Transverse colon (tissue), 4 donors: ENCODE measurements around the gene PTPRQ. TPM values are rescaled to one million over a fixed set of nuclear protein-coding genes. Genes with fewer than 3 reads are reported as not detected.

Experiments used
- DNase-seq: peaks from one replicate; pipeline ENCODE4 v3.0.0-alpha.2; 2019
- H3K27ac ChIP-seq, 4 donors: fragments of 200-600 bp; sonication (generic); 2 replicates each; pipeline ENCODE4 v1.5.1; 2016 to 2018; ENCODE audit warnings: inconsistent platforms in 4 of 4
- H3K27me3 ChIP-seq: fragments of 200-600 bp; sonication (generic); 2 replicates; pipeline ENCODE4 v1.5.1; 2017; ENCODE audit warnings: inconsistent platforms
- H3K36me3 ChIP-seq, 4 donors: fragments of 200-600 bp; sonication (generic); 2 replicates each; pipeline ENCODE4 v1.5.1; 2017 to 2019; ENCODE audit warnings: inconsistent platforms in 4 of 4
- H3K4me1 ChIP-seq, 4 donors: fragments of 200-600 bp; sonication (generic); 2 replicates each; pipeline ENCODE4 v1.5.1; 2017 to 2020; ENCODE audit warnings: inconsistent platforms in 4 of 4
- H3K4me3 ChIP-seq, 4 donors: fragments of 200-600 bp; sonication (generic); 1 replicate in 1 of 4; 2 replicates in 3 of 4; pipeline versions ENCODE4 v1.5.1 to v1.6.1; 2017 to 2019; ENCODE audit warnings: inconsistent platforms in 4 of 4
- H3K9me3 ChIP-seq, 2 donors: fragments of 200-600 bp; sonication (generic); 2 replicates each; pipeline ENCODE4 v1.5.1; 2017 to 2019; ENCODE audit warnings: inconsistent platforms in 2 of 2
- EP300 ChIP-seq: sonication (generic); formaldehyde crosslinking; IDR thresholded peaks from one replicate; pipeline ENCODE4 v1.6.1; 2017; ENCODE audit warnings: antibody characterized with exemption, low read depth
- POLR2A ChIP-seq: fragments of 450-650 bp; IDR thresholded peaks from one replicate; pipeline ENCODE4 v1.6.1; 2016; ENCODE audit warnings: antibody characterized with exemption, mild to moderate bottlenecking, moderate library complexity
- POLR2AphosphoS5 ChIP-seq, 3 donors: sonication (generic); formaldehyde crosslinking; IDR thresholded peaks; one replicate each; pipeline ENCODE4 v1.6.1; 2016; ENCODE audit warnings: antibody characterized with exemption in 3 of 3
- WGBS, 2 donors: methylation state at CpG; one replicate each; pipeline ENCODE4 v1.1.5; 2018; ENCODE audit warnings: low coverage in 1 of 2; 5-methylcytosine and 5-hydroxymethylcytosine counted together
- in situ Hi-C, 4 donors: fragments of 200-750 bp; cut with MboI; loops; one replicate each; pipeline versions ENCODE4 v1.15.0 to v1.15.1; 2017; ENCODE audit warnings: low sequenced_read_pairs in 3 of 4, low pct_ligation_motif_present in 1 of 4, low pct_unique_long_range_greater_than_20kb in 1 of 4
- intact Hi-C: fragments of 100-400 bp; cut with DNase I; formaldehyde crosslinking; loops from one replicate; pipeline ENCODE4 v1.15.1; 2023; ENCODE audit warnings: low total_unique reads
- total RNA-seq, 4 donors: library from RNA; depleted of rRNA; stranded (reverse); fragments of >200 nt; gene quantifications; one replicate each; pipeline ENCODE4 v1.1.0, GENCODE V29; 2016
- TF ChIP-seq, protein P1 (sequence below), 5 experiments: fragments of 200-600 bp in 3 of 5; fragments of 450-650 bp in 2 of 5; sonication (generic) in 3 of 5; IDR thresholded peaks; 1 replicate in 2 of 5; 2 replicates in 3 of 5; pipeline ENCODE4 v1.5.1; 2016 to 2017; ENCODE audit warnings: antibody characterized with exemption in 5 of 5, inconsistent platforms in 3 of 5, mild to moderate bottlenecking in 2 of 5, moderate library complexity in 1 of 5

The PTPRQ gene
- total RNA-seq, 4 donors from 2014 or later = under 0.01 to 0.16 TPM; not detected in 2

GRCh38 chr12:80708259-80708974 is 264.4 kb downstream of the PTPRQ start:
- WGBS, 2 donors = 27 to 33% methylated on average over 9 to 50 of the region's 50 CpGs
- Histone ChIP-seq H3K9me3 (no peaks in the 10 kb centered on the region), H3K27me3 (peaks cover 51% of the 10 kb centered on the region), H3K4me1 (no peaks in the 10 kb centered on the region), H3K4me3 (no peak overlapping the region), H3K36me3 (no peaks in the 10 kb centered on the region), H3K27ac (no peak overlapping the region)
- TF ChIP-seq POLR2A = no peak
- TF ChIP-seq, protein P1, sequence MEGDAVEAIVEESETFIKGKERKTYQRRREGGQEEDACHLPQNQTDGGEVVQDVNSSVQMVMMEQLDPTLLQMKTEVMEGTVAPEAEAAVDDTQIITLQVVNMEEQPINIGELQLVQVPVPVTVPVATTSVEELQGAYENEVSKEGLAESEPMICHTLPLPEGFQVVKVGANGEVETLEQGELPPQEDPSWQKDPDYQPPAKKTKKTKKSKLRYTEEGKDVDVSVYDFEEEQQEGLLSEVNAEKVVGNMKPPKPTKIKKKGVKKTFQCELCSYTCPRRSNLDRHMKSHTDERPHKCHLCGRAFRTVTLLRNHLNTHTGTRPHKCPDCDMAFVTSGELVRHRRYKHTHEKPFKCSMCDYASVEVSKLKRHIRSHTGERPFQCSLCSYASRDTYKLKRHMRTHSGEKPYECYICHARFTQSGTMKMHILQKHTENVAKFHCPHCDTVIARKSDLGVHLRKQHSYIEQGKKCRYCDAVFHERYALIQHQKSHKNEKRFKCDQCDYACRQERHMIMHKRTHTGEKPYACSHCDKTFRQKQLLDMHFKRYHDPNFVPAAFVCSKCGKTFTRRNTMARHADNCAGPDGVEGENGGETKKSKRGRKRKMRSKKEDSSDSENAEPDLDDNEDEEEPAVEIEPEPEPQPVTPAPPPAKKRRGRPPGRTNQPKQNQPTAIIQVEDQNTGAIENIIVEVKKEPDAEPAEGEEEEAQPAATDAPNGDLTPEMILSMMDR (IDR thresholded peaks at IDR 0.05) = no peak
- no peak for TF ChIP-seq POLR2AphosphoS5 (IDR thresholded peaks at IDR 0.05)
- TF ChIP-seq EP300 = no peak
- intact Hi-C loops (no loop called here), in situ Hi-C loops (no loop called here)
- no peak for DNase-seq

DNA sequence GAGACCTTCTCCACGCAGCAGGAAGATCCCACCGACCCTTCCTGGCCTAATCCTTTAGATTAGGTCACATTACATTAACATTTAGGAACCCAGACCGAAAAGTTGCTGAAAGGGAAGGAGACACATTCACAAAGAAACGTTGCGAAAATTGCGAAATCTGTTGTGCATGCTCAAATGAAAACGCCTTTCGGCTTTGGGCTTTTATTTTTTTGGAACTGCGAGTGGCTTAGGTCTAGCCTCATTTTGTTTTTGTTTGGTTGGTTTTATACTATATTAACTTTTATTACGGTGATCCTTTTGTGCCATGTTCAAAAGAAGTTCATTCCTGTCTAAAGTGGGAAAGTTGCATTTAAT is 264.9 kb downstream of the PTPRQ start:
- no peak for DNase-seq
- Histone ChIP-seq H3K36me3 (no peaks in the 10 kb centered on the region), H3K27me3 (peaks cover 56% of the 10 kb centered on the region), H3K9me3 (no peaks in the 10 kb centered on the region), H3K4me3 (no peak overlapping the region), H3K4me1 (no peaks in the 10 kb centered on the region), H3K27ac (no peak overlapping the region)
- TF ChIP-seq POLR2A (no peak), EP300 (no peak), POLR2AphosphoS5 (IDR thresholded peaks at IDR 0.05) (no peak)
- TF ChIP-seq, protein P1 (IDR thresholded peaks at IDR 0.05) = no peak
- WGBS, 2 donors = 53 to 58% methylated on average over 7 to 10 of the region's 10 CpGs
- intact Hi-C loops = no loop called here
- in situ Hi-C loops = no loop called here

- Histone ChIP-seq H3K4me1 (no peaks in the 10 kb centered on the region), H3K27me3 (peaks cover 67% of the 10 kb centered on the region), H3K27ac (no peak overlapping the region), H3K4me3 (no peak overlapping the region), H3K9me3 (no peaks in the 10 kb centered on the region), H3K36me3 (no peaks in the 10 kb centered on the region)
- no peak for TF ChIP-seq POLR2A
- TF ChIP-seq, protein P1 (IDR thresholded peaks at IDR 0.05) = peak in 2 of 5 experiments; percentile 10 to 18
- no peak for TF ChIP-seq EP300
- TF ChIP-seq POLR2AphosphoS5 (IDR thresholded peaks at IDR 0.05) = no peak
- no peak for DNase-seq
- WGBS, 2 donors = 55 to 56% methylated on average over 6 to 20 of the region's 20 CpGs
- intact Hi-C loops (no loop called here), in situ Hi-C loops (no loop called here)
These were observed 266.0 kb downstream of the PTPRQ start for GRCh38 chr12:80709811-80710726.

DNA sequence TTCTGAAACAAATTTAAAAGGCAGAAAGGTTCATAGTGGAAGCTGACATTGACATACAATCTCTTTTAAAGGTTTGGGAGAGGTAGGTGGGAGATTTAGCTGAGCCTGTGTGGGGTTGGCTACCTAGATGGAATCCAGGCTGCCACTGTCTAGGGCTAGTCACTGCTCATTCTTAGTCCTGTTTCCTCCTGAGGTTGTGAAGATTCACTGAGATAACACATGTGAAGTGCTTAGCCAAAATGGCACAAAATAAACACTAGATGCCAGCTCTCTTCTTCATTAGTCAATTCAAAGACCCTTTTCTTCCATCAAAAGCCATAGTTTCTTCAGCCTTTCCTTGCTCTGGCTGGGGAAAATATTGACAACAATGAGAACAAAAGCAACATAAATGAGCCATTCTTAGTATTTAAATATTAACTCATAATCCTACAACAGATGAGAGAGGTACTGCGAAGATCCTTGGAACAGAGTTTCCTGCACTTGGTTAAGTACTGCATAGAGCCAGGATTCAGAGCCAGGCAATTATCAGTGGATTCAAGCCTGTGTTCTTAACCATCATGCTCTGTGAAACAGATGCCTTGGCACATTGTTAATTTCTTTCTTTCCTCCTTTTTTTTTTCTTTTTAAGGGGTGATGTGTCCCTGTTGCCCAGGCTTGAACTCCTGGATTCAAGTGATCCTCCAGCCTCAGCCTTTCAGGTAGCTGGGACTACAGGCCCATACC is 266.9 kb downstream of the PTPRQ start:
- peaks cover 76% of the 10 kb centered on the region for H3K27me3 ChIP-seq
- no peaks in the 10 kb centered on the region for H3K9me3 ChIP-seq
- DNase-seq = no peak
- no peaks in the 10 kb centered on the region for H3K36me3 ChIP-seq
- 83 to 93% methylated on average over 1 of the region's 1 CpG for WGBS, 2 donors
- no peaks in the 10 kb centered on the region for H3K4me1 ChIP-seq
- TF ChIP-seq EP300 (no peak), POLR2AphosphoS5 (IDR thresholded peaks at IDR 0.05) (no peak), POLR2A (no peak)
- TF ChIP-seq, protein P1 (IDR thresholded peaks at IDR 0.05) = no peak
- intact Hi-C loops (no loop called here), in situ Hi-C loops (no loop called here)
- no peak overlapping the region for H3K4me3 ChIP-seq
- no peak overlapping the region for H3K27ac ChIP-seq
